Ovary (tissue), 3 donors: ENCODE data around the gene LZIC.

Source experiments
- EP300 ChIP-seq: sonication (generic); formaldehyde crosslinking; IDR thresholded peaks from one replicate; pipeline ENCODE4 v1.6.1; 2017; ENCODE audit warnings: antibody characterized with exemption
- POLR2A ChIP-seq: fragments of 450-650 bp; IDR thresholded peaks from one replicate; pipeline ENCODE4 v1.6.1; 2017; ENCODE audit warnings: antibody characterized with exemption, mild to moderate bottlenecking, moderate library complexity
- TF ChIP-seq, protein P1 (sequence below), 3 donors: fragments of 450-650 bp in 2 of 3; fragments of 200-600 bp in 1 of 3; IDR thresholded peaks; one replicate each; pipeline versions ENCODE4 v1.5.1 to v1.8.0; 2016 to 2022; ENCODE audit warnings: antibody characterized with exemption in 3 of 3, mild to moderate bottlenecking in 1 of 3
- donor health status: DM: no; HTN: no; CAD: no.

DNA sequence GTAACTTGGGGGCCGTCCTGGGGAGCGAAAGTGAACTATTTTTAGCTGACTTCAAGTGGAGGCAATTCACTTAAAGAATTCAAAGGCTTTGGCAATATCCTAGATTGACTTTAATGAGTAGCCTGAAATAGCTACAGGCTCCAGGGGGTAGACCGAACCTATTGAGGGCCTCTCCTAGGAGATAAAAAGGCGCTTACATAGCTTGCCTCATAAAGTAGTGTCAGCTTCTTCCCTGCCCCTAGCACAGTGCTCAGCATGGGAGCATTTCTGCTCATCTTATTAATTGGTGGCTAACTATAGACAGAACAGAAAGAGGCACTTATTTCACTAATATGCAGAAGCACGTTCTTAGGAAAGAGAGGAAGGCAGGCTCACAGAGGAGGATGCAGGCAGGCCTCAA lies 20.8 kb downstream of the LZIC start:
- TF ChIP-seq, protein P1, sequence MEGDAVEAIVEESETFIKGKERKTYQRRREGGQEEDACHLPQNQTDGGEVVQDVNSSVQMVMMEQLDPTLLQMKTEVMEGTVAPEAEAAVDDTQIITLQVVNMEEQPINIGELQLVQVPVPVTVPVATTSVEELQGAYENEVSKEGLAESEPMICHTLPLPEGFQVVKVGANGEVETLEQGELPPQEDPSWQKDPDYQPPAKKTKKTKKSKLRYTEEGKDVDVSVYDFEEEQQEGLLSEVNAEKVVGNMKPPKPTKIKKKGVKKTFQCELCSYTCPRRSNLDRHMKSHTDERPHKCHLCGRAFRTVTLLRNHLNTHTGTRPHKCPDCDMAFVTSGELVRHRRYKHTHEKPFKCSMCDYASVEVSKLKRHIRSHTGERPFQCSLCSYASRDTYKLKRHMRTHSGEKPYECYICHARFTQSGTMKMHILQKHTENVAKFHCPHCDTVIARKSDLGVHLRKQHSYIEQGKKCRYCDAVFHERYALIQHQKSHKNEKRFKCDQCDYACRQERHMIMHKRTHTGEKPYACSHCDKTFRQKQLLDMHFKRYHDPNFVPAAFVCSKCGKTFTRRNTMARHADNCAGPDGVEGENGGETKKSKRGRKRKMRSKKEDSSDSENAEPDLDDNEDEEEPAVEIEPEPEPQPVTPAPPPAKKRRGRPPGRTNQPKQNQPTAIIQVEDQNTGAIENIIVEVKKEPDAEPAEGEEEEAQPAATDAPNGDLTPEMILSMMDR (IDR thresholded peaks at IDR 0.05) = no peak
- no peak for TF ChIP-seq POLR2A
- no peak for TF ChIP-seq EP300
